HepG2 (cell line): ENCODE results near the gene SHISA6.

Experiments
- CEBPB ChIP-seq: IDR thresholded peaks from 2 replicates; pipeline ENCODE4 v1.6.1; 2011; ENCODE audit warnings: low read depth, low read length, improper control_type of control experiment, borderline replicate concordance
- CREB1 ChIP-seq, 2 experiments: fragments of 450-650 bp in 1 of 2; IDR thresholded peaks; 2 replicates each; pipeline ENCODE4 v1.6.1; 2016 to 2017; ENCODE audit warnings: control low read depth in 1 of 2, mild to moderate bottlenecking in 1 of 2, missing compliant biosample characterization in 1 of 2, missing genetic modification characterization in 1 of 2
- CTCF ChIP-seq: sonication (generic); formaldehyde crosslinking; IDR thresholded peaks from 2 replicates; pipeline ENCODE4 v1.5.0; 2020; ENCODE audit warnings: mild to moderate bottlenecking, missing genetic modification reagents, moderate library complexity
- PAWR ChIP-seq: sonication (generic); formaldehyde crosslinking; IDR thresholded peaks from 2 replicates; pipeline ENCODE4 v1.4.0; 2020; ENCODE audit warnings: missing genetic modification reagents, mild to moderate bottlenecking, borderline replicate concordance
- PHF20 ChIP-seq: sonication (generic); formaldehyde crosslinking; IDR thresholded peaks from 2 replicates; pipeline ENCODE4 v1.5.0; 2020; ENCODE audit warnings: mild to moderate bottlenecking, missing genetic modification reagents
- RFX5 ChIP-seq: IDR thresholded peaks from 2 replicates; pipeline ENCODE4 v1.6.1; 2011; ENCODE audit warnings: low read depth, low read length, improper control_type of control experiment
- ZNF331 ChIP-seq: sonication (generic); formaldehyde crosslinking; IDR thresholded peaks from 2 replicates; pipeline ENCODE4 v1.4.0; 2020; ENCODE audit warnings: missing genetic modification reagents
- ZNF431 ChIP-seq: sonication (generic); formaldehyde crosslinking; IDR thresholded peaks from 2 replicates; pipeline ENCODE4 v1.9.0; 2022; ENCODE audit warnings: missing genetic modification reagents, low read depth, mild to moderate bottlenecking, borderline replicate concordance
- TF ChIP-seq, protein P1 (sequence below): sonication (generic); formaldehyde crosslinking; IDR thresholded peaks from 2 replicates; pipeline ENCODE4 v1.4.0; 2020; ENCODE audit warnings: mild to moderate bottlenecking, missing genetic modification reagents
- TF ChIP-seq, protein P2 (sequence below): sonication (generic); formaldehyde crosslinking; IDR thresholded peaks from 2 replicates; pipeline ENCODE4 v1.8.1; 2023; ENCODE audit warnings: missing genetic modification reagents, inconsistent platforms, borderline replicate concordance

- TF ChIP-seq, protein P1, sequence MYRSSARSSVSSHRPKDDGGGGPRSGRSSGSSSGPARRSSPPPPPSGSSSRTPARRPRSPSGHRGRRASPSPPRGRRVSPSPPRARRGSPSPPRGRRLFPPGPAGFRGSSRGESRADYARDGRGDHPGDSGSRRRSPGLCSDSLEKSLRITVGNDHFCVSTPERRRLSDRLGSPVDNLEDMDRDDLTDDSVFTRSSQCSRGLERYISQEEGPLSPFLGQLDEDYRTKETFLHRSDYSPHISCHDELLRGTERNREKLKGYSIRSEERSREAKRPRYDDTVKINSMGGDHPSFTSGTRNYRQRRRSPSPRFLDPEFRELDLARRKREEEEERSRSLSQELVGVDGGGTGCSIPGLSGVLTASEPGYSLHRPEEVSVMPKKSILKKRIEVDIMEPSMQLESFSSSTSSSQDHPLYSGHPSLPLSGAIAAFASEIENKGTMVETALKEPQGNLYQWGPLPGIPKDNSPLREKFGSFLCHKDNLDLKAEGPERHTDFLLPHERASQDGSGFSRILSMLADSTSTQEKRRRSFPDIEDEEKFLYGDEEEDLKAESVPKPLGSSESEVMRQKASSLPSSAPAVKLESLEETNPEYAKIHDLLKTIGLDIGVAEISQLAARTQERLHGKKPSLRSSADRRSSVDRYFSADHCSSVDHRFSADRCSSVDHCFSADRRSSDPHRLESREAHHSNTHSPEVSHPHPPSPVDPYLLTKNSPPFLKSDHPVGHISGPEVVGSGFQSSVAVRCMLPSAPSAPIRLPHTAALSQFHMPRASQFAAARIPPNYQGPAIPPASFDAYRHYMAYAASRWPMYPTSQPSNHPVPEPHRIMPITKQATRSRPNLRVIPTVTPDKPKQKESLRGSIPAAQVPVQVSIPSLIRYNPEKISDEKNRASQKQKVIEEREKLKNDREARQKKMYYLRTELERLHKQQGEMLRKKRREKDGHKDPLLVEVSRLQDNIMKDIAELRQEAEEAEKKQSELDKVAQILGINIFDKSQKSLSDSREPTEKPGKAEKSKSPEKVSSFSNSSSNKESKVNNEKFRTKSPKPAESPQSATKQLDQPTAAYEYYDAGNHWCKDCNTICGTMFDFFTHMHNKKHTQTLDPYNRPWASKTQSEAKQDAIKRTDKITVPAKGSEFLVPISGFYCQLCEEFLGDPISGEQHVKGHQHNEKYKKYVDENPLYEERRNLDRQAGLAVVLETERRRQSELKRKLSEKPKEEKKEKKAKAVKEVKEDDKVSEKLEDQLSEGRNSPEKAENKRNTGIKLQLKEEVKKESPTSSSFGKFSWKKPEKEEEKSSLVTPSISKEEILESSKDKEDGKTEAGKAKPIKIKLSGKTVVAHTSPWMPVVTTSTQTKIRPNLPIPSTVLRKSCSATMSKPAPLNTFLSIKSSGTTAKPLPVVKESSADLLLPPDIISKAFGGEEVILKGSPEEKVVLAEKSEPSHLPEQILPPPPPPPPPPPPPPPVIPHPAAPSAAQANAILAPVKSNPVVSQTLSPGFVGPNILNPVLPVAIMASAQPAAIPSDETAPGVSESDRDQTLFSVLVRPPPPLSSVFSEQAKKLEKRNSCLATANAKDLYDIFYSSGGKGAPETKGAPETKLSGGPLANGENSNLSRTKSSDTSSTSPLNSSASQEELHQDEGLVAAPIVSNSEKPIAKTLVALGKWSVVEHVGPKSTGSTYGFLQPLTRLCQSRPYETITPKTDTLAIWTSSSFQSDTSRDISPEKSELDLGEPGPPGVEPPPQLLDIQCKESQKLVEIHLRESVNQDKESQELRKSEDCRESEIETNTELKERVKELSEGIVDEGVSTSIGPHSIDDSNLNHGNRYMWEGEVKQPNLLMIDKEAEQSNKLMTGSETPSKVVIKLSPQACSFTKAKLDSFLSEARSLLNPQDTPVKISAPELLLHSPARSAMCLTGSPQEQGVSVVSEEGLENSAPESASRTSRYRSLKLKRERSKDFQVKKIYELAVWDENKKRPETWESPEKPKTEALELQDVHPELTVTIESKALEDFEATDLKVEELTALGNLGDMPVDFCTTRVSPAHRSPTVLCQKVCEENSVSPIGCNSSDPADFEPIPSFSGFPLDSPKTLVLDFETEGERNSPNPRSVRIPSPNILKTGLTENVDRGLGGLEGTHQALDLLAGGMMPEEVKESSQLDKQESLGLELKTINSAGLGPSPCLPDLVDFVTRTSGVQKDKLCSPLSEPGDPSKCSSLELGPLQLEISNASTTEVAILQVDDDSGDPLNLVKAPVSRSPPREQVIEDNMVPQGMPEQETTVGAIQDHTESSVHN (CRISPR knock-in tag), result no peak
- TF ChIP-seq ZNF331 (CRISPR knock-in tag), result no peak
- no peak for TF ChIP-seq CEBPB
- TF ChIP-seq CREB1 (IDR thresholded peaks at IDR 0.05), result no peak
- no peak for TF ChIP-seq CREB1 (CRISPR knock-in tag; IDR thresholded peaks at IDR 0.05)
- no peak for TF ChIP-seq CTCF
- TF ChIP-seq RFX5, result no peak
- no peak for TF ChIP-seq PAWR (CRISPR knock-in tag)
- TF ChIP-seq, protein P2, sequence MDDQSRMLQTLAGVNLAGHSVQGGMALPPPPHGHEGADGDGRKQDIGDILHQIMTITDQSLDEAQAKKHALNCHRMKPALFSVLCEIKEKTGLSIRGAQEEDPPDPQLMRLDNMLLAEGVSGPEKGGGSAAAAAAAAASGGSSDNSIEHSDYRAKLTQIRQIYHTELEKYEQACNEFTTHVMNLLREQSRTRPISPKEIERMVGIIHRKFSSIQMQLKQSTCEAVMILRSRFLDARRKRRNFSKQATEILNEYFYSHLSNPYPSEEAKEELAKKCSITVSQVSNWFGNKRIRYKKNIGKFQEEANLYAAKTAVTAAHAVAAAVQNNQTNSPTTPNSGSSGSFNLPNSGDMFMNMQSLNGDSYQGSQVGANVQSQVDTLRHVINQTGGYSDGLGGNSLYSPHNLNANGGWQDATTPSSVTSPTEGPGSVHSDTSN (CRISPR knock-in tag), result no peak
- no peak for TF ChIP-seq ZNF431
- no peak for TF ChIP-seq PHF20
These were observed 87.8 kb downstream of the SHISA6 start for GRCh38 chr17:11328770-11329169.
